ENCODE results near the gene EMD.

- TF ChIP-seq CTCF (conservative IDR thresholded peaks at IDR 0.05; ENCODE audit: low read depth, low read length) (no peak), EZH2 (IDR thresholded peaks at IDR 0.05; ENCODE audit: borderline replicate concordance, low read depth, low read length, poor library complexity, severe bottlenecking) (no peak)
Measured at GRCh38 chrX:154411981-154412340, 32.9 kb downstream of the EMD start.
